NCI-H460 (cell line): Measurements from ENCODE around the gene ZCCHC24. TPM values are rescaled to one million over a fixed set of nuclear protein-coding genes. Genes with fewer than 3 reads are reported as not detected.

Experiments used
- DNase-seq: peaks from one replicate; pipeline ENCODE4 v3.0.0-alpha.2; 2016; ENCODE audit warnings: low read depth; ENCODE audit errors: extremely low read depth
- total RNA-seq: library from RNA; depleted of rRNA; stranded (reverse); fragments of >200 nt; shearing (Covaris generic); gene quantifications from 2 replicates; pipeline ENCODE4 v1.2.3, GENCODE V29; 2014

The ZCCHC24 gene
- total RNA-seq, 1 experiment from 2014 or later = 3.2 TPM

GRCh38 chr10:79387466-79387973 lies 57.9 kb downstream of the ZCCHC24 start:
- no peak for DNase-seq

DNA sequence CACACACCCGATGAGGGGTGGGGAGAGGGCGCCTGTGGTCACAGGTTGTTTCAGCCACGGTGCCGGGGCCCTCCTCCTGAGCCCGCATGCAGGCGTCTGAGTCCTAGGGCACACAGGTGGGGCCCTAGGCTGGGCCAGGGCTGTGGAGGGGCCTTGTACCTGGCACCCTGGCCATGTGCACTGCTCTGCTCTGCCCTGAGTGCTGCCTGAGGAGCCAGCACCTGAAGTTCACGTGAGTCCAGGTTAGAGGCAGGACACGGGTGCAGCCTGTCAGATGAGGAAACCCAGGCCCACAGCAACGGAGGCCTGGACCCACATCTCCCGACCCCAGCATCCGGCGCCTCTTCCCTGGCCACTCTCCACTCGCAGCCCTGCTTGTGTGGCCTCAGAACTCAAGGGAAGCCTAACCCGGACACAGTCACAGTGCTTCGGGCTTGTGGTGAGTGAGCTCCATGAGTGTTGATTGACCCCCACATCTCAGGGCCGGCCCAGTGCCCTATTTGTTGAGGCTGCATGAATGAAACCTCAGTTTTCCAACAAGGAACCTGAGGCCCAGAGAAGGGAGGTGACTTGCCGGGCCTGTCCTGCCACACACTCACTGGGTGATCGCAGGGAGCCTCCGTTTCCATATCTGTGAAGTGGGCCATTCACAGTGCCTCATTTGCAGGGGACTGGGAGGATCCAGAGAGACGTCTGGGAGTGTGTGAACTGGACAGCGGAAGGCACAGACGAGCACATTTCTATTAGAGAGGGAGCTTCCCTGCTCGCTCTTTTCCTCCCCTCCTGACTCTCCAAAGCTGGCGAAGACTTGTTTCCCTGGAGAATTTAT lies 58.6 kb downstream of the ZCCHC24 start:
- DNase-seq = no peak

DNA sequence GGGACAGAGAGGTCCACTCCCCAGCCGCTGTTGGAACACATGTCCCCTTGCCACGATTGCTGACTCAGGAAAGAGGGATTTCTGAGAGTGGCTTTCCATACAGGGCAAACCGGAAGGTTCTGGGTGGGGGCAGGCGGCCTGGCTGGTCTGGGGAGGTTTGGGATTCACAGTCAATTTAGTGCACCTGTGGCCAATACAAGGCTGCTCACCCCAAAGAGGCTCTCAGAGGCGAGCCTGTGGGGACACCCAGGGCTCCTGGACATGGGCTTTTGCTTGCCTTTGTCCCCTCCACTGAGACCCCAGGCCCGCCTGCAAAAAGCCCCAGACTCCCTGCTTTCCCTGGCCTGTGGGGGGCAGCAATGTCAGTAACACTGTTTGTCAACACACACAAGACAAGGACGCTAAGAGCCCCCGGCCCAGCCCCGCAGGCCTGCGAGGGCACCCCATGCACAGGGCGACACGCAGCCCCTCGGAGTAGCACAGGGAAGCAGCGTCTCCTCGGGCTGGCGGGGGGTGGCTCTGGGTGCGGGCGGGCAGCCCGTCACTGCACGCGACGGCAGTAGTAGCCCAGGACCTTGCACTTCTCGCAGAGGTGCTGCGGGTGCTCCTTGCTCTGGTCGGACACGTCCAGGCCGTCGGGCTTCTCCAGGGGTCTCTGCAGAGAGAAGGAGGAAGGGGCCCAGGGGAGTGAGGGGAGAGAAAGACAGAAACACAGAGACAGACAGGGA lies 59.5 kb downstream of the ZCCHC24 start:
- no peak for DNase-seq

GRCh38 chr10:79385392-79385795 lies 60.0 kb downstream of the ZCCHC24 start:
- DNase-seq = no peak

DNA sequence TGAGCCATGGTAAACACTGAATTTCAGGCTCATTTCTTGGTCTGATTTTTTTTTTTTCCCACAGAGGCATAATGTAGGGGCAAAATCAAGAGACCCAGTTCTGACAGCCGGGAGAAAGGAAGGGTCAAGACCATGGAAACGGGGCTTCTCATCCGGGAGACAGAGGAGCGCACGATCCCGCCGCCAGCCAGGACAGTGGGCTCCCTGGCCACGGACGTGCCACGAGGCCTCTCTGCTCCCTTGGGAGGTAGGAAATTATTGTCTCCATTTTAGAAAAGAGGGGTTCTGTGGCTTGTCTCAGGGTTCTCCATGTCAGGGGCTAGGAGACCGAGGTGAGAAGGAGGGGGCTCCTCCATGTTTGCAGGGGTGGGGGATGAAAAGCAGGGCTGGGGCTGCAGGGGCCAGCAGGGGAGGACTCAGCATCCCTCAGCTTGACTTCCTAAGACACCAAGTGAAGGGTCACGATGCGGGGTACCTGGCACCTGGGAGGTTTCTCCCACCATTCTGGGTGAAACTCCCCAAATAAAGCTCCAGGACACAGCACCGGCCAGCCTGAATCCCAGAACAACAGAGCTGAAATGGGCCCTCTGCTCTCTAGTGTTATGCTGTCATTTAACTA lies 60.5 kb downstream of the ZCCHC24 start:
- no peak for DNase-seq

GRCh38 chr10:79383974-79384606 lies 61.3 kb downstream of the ZCCHC24 start:
- no peak for DNase-seq

- no peak for DNase-seq
These were observed 62.9 kb downstream of the ZCCHC24 start for GRCh38 chr10:79382491-79382941.

- no peak for DNase-seq
These were observed 63.6 kb downstream of the ZCCHC24 start for GRCh38 chr10:79381804-79382221.

DNA sequence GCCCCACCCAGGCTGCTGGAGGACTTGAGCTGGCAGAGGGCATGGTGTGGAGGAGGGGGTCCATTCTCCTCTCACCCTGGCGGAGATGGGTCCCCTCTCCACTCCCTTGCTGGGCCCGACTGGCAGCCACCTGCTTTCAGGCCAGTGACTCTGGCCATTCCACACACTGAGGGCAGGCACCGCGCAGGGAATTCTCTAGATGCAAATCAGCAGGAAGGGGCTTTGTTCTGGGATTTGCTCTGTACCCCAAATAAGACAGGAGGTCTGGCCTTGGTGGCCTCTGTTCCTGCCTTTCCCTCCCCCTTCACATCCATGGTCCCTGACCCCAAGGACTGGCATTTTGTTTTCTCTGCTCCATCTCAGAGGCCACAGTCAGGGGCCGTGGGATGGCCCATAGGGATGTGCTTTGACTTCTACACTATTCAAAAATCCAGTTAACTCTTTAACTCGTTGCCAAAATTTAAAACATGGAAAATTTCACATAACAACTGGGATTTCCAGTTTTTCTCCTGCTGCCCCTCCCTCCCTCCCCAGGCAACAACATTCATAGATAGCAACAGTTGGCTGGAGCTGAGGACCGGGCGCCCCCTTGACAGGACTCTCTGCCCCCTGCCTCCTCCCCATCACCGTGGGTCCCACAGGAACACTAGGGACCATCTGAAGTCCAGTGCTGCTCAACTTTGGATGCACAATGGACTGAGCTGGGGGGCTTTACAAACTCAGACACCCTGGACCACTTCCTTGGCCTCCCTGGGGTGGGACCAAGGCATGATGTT lies 64.3 kb downstream of the ZCCHC24 start:
- DNase-seq = no peak

DNA sequence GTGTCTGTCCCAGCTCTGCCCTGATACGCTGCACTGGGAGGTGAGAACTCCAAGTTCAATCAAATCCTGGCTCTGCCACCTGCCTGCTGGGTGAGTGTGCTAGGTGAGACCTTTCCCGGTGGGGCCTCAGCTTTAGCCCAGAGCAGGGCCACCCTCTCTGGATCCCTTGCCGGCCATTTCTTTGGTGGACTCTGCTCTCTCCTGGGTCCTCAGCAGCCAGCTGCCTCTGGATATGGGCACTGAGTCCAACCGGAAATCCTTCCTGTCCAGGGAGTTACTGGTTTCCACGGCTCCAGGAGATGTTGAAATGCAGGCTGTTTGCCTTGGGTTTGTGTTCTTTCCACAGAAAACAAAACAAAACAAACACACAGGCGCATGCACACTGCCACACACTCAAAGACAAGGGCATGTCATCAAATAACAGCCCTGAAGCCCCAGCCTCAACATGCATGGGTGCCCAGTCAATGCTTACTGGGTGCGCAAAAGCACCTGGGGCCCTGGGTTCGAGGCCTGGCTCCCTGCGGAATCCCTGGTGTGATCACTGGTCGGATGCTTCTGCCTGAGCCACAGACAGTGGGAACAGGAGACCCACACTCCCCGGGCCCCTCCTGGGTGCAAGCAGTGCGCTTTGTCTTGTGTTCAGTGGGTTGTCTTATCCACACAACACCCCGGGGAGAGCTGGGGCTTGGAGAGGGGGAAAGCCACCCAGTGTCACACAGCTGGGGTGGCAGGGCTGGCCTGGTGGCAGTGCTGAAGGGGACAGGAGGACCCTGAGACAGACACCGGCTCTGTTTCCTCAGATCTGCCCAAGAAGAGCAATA lies 65.1 kb downstream of the ZCCHC24 start:
- no peak for DNase-seq

DNA sequence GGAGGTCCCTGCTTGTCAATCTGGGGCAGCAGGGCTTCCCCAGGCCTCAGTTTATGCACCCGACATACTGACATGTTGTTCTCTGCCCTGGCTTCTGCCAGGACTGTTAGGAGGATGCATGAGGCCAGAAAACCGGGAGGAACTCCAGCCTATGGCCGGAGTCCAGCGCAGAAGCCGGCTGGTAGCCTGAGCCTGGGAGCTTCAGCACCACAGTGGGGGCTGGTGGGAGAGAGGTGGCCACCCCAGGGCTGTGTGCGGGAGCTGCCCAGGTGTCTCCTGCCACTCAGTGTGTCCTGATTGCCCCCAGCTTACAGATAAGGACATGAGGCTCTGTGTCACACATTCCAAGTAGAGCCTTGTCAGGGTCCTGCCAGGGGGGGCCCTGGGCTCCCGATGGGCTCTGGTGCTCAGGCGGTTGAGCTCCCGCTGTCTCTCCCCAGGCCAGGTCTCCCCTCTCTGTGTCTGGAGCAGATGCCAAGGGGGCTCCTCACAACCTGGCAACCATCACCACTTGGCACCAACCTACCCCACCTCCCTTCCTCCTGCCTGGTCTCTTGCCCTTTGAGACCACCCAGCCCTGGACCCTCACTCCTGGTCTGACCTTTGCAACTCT lies 65.8 kb downstream of the ZCCHC24 start:
- DNase-seq = no peak

DNA sequence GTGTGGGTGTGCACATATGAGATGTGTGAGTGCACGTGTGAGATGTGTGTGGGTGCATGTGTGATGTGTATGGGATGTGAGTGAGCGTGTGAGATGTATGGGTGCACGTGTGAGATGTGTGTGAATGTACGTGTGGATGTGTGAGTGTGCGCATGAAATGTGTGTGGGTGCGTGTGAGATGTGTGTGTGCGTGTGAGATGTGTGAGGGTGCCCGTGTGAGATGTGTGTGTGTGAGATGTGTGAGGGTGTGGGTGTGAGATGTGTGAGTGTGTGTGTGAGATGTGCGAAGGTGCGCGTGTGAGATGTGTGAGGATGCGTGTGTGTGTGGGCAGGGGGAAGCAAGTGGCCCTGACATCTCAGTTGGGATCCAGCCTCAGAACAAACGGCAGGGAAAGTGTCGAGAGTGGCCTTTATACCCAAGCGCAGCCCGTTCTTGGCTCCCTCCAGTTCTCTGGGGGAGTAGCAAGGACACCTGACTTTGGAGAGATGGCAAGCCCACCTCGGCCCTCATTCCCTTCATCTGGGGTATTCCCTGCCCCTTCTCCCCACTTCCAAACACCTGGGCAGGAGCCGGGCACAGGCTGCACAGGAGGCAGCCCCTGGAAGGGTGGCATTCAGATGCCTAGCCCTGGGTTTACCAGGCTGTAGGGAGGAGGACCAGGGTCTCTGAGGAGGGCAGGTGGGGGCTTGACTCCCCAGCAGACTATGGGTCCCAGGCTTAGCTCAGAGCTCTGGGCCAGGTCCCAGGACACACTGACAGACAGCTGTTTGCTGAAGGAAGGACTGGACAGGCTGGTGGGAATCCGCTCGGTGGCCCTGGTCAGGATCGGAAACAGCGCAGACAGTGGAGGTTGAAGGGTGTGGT lies 66.5 kb downstream of the ZCCHC24 start:
- DNase-seq = no peak

DNA sequence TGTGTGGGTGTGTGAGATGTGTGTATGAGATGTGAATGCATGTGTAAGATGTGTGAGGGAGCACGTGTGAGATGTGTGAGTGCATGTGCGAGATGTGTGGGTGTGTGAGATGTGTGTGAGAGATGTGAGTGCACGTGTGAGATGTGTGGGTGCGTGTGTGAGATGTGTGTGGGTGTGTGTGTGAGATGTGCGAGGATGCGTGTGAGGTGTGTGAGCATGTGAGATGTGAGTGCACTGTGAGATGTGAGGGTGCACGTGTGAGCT lies 67.1 kb downstream of the ZCCHC24 start:
- no peak for DNase-seq

- no peak for DNase-seq
These were observed 67.7 kb downstream of the ZCCHC24 start for GRCh38 chr10:79377557-79378382.

DNA sequence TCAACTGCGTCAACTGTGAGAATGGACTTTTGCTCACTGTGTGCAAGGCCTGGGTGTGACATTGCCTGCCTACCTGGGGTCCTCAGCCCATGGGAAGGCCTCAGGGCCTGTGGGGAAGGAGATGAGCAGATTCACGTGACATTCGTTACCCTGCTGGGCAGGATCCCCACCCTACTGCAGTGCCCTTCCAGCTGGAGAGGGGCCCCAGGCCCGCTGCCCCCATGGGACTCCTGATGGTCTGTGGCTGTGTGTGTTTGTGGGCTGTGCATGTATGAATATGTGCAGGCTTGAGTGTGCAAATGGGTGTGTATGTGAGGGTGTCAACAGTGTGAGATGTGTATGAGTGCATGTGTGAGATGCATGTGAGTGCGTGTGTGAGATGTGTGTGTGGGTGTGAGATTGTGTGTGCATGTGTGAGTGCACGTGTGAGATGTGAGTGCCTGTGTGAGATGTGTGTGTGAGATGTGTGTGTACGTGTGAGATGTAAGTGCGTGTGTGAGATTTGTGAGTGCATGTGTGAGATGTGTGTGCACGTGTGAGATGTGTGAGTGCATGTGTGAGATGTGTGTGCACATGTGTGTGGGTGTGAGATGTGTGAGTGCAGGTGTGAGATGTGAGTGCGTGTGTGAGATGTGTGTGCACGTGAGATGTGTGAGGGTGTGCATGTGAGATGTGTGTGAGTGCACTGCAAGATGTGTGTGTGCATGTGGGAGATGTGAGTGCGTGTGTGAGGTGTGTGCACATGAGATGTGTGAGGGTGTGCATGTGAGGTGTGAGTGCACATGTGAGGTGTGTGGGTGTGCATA lies 68.5 kb downstream of the ZCCHC24 start:
- DNase-seq = no peak

DNA sequence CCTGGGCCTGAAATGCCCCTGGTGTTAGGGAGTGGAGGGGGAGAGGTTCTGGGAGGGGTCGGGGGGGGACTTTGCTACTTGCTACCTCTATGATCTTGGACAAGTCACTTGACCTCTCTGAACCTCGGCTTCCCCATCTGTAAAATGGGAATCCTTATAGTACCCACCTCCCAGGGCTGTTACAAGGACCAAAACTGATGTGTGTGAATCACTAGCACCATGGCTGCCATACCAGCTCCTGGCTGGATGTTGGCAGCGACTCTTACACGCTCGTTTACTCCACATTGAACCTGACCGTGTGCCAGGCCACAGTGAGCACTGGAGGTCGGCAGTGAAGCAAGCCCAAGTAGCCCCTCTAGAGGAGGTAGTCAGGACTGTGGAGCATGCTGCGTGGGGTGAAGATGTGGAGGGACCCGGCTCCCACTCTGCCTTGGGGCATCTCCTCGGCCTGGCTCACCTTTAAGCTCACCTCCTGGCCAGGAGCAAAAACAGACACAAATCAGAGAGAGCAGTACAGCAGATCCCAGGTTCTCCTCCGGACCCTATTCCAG lies 69.3 kb downstream of the ZCCHC24 start:
- DNase-seq = no peak
